Stimulated activated CD8-positive, alpha-beta memory T cell treated with anti-CD3 and anti-CD28 coated beads, Interleukin-4, amount 100 ng/mL, for 1 hour (primary cell): Measurements from ENCODE around the gene CNIH2.
"Not testable (repeated sequence)": the region's sequence is repeated elsewhere in the genome, so short reads cannot be mapped to it uniquely, and the experiment has no call there.

Experiments used
- DNase-seq, 2 donors: peaks; one replicate each; pipeline ENCODE4 v3.0.0-alpha.2; 2020; ENCODE audit warnings: low read depth in 2 of 2, low spot score in 1 of 2

CNIH2 gene

DNA sequence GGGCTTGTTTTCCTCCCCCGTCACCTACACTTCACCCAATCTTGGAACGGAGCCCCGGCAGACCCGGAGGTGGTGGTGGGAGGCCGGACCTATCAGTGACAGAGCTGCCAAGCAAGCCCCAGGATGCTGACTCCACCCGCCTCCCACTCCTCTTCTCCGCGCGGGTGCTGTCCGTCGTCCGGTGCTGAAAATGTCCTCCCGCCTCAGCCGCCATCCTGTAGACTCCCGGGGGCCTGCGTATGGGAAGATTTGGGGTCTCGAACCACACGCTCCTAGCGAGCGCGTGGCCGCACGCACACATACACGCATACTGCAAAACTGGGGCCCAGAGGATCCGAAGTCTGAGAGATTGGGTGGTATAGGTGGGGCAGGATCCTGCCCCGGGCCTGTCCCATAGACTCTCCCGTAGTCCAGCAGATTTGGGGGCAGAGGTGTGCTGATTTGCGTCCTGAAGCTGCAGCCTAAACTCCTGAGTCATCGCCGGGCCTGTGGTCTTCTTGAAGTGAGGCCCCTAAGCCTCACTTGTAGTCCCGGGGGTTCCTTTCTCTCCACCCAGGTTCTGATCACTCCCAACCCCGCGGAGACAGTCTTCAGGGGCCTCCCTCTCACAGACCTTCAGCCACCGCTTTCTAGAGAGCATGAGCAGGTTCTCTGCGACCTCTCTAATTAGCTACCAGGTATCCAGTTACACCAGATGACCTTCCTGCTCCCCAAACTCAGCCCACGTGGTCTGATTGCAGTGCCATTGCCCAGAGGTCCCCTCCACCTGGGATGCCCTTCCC, 11.8 kb downstream of the CNIH2 start:
- DNase-seq: peak in 1 of 2 donors; percentile 28

DNA sequence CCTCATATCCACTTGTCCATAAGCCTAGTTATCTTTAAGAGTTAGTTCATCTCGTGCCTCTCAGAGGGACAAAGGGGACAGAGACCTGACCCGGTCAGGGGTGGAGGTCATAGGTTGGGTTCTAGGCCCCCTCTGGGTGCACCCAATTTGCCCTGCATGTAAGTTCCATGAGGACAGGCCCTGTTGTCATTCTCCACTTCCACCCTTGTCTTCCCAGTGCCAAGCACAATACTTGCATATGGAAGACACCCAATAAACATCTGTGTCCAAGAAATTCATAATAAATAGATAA, 12.3 kb downstream of the CNIH2 start:
- no peak for DNase-seq

DNA sequence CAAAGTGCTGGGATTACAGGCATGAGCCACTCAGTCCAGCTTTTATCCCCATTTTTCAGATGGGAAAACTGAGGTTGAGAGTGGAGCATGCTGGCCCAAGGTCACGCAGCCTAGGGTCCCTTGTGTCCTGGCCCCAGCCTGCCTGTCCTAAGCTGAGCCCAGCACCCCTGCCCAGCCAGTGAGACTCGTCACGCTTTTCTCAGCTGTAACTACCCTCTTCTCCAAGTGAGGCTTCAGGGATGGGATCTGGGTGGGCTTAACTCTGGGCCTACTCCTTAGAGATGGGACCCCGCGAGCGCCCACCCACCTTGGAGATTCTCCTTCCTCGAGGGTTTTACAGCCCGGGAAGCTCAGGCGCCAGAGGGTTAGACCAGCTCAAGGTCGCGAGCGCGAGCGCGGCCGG, 13.3 kb downstream of the CNIH2 start:
- DNase-seq: no peak

DNA sequence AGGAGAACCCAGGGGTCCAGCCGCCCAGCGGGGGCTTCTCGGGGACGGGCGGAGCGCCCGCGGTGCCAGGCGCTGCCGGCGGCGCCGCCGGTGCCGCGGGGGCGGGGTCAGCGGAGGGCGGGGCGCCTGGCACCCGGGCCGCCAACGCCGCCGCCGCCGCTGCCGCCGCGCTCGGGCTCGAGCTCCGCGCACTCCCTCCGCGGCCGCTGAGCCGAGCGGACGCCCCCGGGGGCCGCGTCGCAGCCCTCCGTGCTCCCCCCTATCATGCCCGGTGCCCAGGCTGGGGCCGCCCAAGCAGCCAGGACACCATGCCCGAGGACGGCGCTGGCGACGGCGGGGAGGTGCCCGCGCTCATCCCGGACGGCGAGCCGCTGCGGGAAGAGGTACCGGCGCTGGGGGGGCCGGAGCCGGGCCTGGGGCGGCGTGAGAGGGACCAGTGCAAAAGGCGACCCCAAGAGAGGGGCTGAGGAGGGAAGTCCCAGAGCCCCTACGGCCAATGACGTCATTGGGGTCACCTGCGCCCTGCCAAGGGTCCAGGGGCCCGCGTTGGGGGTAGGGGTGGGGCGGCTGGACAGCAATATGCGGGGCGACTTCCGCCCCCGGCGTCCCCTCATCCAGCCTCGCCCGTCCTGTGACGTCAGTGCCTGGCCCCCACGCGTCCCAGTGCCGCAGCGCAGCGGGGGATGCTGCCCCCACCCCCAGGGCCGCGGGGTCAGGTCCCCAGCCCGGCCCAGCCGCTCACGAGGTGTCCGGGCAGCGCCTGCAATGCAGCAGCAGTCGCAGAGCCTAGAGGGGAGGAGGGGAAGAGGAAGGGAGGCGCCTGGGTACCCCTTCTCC, 13.9 kb downstream of the CNIH2 start, which contains the start of gene TMEM151A:
Gene TMEM151A (plus strand): TSS at position 189 of the 837 bp plus-strand sequence. CDS start 120 bp downstream, at position 309.
- no peak for DNase-seq

DNA sequence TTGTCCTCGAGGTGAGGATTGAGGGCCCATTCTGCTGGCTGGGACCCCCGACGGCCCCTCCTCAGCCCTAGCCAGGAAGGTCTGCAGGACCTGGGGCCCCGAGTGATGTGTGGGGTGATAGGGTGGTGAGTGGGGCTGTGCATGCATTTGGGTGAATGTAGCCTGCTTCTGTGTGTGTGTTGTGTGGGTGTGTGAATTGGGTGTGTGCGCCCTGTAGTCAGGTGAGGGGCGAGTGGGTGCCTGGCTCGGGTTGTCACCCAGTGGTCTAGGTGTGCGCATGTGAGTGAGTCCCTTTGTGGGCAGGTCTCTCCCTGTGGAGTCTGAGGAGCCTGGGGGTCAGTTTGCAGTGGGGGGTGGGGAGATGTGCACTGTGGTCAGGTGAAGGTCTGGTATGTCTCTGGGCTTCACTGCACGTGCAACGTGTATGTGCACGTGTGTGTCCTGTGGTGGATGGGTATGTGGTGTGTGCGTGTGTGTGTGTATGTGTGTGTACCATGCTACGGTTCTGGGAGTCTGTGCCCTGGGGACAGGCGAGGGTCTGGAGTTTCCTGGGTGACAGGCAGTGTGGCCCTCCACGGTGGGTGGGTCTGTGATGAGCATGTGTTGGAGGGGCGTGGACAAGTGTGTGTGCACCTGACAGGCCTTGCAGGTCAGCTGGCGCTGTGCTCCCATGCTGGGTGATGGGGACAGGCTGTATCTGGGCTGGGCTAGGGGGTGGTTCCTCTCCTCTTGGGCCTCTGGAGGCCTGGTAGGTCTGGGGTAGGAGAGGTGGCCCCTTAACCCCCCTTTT, 14.8 kb downstream of the CNIH2 start:
- DNase-seq: no peak

DNA sequence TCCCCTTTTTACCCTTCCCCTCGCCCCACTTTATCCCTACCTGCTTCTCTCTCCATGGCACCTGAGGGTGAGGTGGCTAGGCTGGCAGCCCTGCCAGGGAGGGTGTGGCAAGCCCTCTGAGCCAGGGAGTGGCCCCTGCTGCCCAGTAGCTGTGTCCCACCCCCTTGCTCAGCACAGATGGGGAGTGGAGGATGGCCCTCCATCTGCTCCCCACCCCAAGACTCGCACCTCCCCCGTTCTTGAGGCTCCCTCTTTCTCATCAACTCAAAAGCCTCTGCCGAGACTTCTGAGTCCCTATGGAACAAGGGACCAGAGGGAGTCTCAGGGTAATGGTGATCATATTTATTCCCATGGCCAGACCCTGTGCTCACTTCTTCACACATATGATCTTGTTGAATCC, 15.4 kb downstream of the CNIH2 start:
- no peak for DNase-seq

DNA sequence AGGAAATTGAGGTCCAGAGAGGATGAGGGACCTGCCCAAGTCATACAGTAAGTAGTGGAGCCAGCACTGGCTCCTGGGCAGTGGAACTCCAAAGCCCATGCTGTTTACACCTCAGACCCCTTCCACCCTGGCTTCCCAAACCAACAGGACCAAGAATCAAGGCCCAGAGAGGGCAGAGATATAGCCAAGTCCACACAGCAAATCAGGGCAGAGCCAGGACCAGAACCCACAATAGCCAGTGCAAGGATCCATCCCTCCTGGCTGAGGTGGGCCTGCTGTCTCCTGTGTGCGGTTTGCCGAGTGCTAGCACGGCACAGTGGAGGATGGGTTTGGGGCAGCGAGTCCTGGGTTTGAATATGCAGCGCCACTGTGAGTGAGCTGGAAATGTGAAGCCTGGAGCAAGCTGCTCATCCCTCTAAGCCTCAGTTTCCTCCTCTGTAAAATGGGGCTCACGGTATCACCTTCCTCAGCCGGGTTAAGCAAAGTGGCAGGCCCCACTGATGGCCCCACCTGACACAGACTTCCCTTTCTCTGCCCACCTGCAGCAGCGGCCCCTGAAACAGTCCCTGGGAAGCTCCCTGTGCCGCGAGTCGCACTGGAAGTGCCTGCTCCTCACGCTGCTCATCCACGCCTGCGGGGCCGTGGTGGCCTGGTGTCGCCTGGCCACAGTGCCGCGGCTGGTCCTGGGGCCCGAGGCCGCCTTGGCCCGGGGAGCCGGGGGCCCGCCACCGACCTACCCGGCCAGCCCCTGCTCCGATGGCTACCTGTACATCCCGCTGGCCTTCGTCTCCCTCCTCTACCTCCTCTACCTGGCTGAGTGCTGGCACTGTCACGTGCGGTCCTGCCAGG, 16.0 kb downstream of the CNIH2 start:
- no peak for DNase-seq

DNA sequence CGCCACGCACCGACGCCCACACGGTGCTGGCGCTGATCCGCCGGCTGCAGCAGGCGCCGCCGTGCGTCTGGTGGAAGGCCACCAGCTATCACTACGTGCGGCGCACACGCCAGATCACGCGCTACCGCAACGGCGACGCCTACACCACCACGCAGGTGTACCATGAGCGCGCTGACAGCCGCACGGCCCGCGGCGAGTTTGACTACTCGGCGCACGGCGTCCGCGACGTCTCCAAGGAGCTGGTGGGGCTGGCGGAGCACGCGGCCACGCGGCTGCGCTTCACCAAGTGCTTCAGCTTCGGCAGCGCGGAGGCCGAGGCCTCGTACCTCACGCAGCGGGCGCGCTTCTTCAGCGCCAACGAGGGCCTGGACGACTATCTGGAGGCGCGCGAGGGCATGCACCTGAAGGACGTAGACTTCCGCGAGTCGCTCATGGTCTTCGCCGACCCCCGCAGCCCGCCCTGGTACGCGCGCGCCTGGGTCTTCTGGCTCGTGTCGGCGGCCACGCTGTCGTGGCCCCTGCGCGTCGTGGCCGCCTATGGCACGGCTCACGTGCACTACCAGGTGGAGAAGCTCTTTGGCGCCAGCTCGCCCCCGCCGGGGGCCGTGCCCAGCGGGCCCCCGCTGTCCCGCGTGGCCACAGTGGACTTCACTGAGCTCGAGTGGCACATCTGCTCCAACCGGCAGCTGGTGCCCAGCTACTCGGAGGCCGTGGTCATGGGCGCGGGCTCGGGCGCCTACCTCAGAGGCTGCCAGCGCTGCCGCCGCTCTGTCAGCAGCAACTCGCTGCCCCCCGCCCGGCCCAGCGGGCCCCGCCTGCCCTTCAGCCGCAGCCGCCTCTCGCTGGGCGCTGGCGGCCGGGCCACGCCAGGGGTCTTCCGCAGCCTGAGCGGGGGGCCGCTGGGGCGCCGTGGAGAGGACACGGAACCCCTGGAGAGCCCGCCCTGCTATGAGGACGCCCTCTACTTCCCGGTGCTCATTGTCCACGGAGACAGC, 16.9 kb downstream of the CNIH2 start:
- DNase-seq: no peak

DNA sequence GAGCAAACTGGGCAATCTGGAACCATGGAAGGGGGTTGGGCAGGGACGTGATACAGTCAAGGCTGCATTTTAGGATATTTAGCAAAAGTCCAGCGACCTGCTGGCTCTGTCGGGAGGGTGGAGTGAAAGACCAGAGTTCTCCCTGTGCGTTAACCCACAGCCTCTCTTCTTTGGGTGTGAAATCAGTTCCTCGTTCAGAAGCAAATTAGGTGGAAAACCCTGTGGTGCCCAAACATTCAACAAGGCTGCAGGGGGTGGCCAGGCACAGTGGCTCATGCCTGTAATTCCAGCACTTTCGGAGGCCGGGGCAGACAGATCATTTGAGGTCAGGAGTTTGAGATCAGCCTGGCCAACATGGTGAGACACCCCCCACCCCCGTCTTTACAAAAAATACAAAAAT, 19.6 kb downstream of the CNIH2 start:
- DNase-seq: no peak

DNA sequence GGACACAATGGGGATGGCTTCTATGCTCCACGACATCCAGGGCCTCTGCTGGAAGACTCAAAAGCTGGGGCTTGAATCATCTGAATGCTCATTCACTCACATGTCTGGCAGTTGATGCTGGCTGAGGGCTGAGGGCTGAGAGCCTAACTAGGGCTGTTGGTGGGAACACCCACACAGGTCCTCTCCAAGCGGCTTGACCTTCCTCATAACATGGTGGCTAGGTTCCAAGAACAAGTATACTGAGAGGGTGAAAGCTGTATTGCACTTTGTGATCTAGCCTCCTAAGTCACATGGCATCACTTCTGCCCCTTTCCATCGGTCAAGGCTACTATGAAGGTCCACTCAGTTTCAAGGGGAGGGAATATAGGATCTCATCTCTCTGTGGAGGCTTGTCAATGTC, 21.2 kb downstream of the CNIH2 start:
- no peak for DNase-seq

DNA sequence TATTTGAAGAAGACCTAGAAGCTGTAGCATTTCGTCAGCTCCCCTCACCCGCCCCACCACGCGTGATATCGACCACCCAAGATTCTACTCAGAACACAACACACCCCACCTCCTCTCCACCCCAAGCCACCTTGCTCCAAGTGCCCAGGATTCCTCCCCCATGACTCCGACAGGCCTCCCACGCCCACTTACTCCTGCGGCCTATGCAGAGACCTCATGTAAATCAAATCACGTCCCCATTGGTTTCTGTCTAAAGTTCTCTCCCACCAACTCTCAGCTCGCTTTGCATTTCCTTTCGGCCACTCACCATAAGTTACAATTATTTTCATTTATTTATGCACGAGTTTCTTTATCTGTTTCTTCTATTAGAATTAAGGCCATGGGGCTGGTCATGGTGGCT, 24.7 kb downstream of the CNIH2 start:
- DNase-seq: no peak

DNA sequence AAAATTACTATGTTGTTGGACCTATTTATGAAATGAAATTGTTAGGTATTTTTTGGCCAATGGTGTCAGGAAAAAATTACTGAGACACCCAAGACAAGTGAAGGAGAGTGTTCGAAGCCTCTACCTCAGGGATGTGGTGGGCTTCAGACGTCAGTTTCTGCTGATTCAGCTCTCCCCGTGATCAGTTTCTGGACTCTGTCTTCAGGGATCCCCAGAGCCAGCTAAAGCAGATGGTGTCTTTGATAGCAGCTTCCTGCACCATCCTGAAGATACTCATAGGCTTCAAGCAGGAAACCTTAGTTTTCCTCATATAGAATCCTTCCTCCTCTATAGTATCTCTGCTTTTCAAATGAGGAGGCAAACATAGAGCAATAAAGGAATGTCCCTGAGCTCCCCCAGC, 31.5 kb downstream of the CNIH2 start:
- no peak for DNase-seq

DNA sequence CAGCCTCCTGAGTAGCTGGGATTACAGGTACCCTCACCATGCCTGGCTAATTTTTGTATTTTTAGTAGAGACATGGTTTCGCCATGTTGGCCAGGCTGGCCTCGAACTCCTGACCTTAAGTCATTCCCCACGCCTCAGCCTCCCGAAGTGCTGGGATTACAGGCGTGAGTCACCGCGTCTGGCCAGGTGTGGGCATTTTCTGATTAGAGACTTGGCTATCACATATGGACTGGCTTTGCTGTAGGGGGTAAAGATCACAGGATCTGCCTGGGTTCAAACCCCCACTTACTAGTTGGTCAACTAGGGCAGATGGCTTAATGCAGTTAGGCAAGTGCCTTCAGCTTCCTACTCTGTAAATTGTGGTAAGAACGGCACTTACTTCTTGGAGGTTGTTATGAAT, 32.3 kb downstream of the CNIH2 start:
- DNase-seq: no peak

DNA sequence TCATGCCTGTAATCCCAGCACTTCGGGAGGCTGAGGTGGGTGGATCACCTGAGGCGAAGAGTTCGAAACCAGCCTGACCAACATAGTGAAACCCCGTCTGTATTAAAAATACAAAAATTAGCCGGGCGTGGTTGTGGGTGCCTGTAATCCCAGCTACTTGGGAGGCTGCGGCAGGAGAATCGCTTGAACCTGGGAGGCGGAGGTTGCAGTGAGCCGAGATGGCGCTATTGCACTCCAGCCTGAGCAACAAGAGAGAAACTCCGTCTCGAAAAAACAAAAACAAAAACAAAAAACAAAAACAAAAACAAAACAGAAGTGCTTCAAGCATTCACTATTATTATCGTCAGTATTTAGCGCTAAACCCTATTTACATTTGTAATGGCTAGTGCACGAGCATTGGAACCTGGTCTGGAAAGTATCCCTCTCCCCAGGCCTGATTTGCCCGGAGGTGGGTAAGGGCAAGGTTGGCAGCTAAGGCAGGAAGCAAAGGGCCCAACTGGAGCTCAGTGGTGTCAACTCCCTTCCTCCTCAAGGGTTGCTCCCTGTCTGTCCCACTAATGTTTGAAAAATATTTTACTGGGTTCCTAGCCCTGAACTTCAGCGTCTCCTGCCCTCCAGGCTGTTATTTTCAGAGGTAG, 32.9 kb downstream of the CNIH2 start:
- not testable (repeated sequence) for DNase-seq

DNA sequence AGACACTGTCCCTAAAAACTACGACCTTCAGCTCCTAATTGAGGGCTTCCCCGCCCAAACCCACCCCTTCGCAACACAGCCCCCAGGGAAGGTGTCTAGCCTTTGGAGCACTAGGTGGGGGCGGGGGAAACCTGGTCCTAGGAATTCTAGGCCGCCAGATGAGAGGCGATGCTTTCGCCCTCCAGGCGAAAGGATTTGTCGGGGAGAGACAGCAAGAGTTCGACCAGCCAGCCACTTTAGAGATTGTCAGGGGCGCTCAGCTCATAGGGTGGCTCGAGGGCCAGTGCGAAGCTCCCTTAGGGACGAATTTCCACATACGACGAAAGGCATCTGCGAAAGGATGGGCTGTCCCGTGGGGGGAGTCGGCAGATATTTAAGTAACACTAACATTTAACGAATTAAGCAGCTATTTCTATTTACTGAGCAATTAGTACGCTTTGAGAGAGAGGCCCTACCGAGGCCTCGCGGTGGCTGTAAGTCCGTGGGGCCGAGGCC, 33.5 kb downstream of the CNIH2 start:
- DNase-seq: no peak

DNA sequence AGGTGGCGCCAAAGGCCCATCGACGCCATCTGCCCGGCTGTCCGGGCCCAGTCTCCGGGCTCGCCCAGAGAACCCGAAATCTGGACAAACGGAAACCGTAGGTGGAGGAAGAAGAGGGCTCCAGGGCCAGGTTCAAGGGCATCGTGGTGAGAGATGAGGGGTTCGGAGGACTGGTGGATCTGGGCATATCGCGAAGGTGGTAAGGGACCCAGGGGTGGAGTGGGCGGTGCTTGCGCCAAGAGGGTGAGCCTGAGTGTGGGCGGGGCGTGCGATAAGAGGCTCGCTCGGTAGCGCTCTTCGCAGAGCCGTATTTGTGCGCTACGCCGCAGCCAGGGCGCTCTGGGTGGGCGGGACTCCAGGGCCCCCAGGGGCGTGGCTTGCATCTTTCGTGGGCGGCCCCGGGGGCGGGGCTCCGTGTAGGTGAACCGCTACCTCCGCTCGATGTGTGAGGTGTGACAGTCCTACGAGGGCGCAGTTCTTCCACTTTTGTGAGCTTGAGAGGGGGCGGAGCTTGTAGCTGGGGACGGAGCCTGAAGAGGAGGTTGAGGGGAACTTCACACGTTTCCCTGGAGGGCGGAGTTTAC, 34.1 kb downstream of the CNIH2 start:
- DNase-seq: peak; percentile 98

DNA sequence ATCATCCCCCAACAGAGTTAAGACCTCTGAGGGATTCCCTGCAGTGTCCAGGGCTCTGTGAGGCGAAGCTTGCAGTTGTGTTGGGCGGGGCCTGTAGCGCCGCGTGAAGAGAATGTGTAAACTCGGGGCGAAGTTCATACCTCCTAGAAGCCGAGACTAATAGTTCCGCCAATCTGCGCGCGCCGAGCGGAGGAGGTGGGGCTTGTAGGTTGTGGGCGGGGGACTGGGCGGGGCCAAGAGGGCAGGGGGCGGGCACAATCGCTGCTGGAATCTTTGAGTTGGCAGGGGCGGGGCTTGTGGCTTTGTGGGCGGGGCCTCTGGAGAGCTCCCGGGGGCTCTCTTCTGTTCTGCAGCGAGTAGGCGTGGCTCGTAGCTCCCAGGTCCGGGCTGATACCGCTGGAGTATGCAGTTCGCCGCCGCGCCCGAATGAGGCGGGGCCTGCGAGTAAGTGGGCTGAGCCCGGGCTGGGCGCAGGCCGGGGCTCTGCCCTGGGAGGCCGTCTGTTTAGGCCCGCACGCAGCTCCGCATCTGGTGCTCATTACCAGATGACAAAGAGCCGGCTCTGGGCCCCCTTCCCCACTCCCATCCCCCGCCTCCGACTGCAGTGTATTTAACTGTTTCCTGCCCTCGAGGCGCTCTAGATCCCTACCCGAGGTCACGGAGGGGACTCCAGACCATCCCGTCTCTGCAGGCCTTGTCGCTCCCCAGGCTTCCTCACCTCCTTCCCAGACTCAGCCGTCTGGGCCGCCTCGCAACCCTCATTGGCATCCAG, 34.8 kb downstream of the CNIH2 start:
- DNase-seq: peak; percentile 98 to 99
